Esophagus muscularis mucosa (tissue), 4 donors: ENCODE results near the gene ARHGAP23.

Experiments used
- CTCF ChIP-seq, 3 experiments: fragments of 200-600 bp in 2 of 3; fragments of 450-650 bp in 1 of 3; sonication (generic) in 2 of 3; IDR thresholded peaks; one replicate each; pipeline ENCODE4 v1.5.1; 2017 to 2019; ENCODE audit warnings: antibody characterized with exemption in 3 of 3, mild to moderate bottlenecking in 2 of 3, moderate library complexity in 1 of 3
- EP300 ChIP-seq: sonication (generic); formaldehyde crosslinking; IDR thresholded peaks from one replicate; pipeline ENCODE4 v1.6.1; 2017; ENCODE audit warnings: antibody characterized with exemption
- POLR2AphosphoS5 ChIP-seq, 2 donors: sonication (generic); formaldehyde crosslinking; IDR thresholded peaks; one replicate each; pipeline ENCODE4 v1.6.1; 2017; ENCODE audit warnings: antibody characterized with exemption in 2 of 2

GRCh38 chr17:38546396-38546795 lies 118.1 kb downstream of the ARHGAP23 start:
- TF ChIP-seq CTCF (IDR thresholded peaks at IDR 0.05) (no peak), POLR2AphosphoS5 (IDR thresholded peaks at IDR 0.05) (no peak), EP300 (no peak)
